ENCODE data around the gene CDH4. TPM values are rescaled to one million over a fixed set of nuclear protein-coding genes. Genes with fewer than 3 reads are reported as not detected.

The CDH4 gene
- total and polyA plus RNA-seq, 2 of the 8 experiments (the other 6 are each of a cell fraction or from before 2014, with no cell fraction given), result 4.3 to 7.9 TPM

DNA sequence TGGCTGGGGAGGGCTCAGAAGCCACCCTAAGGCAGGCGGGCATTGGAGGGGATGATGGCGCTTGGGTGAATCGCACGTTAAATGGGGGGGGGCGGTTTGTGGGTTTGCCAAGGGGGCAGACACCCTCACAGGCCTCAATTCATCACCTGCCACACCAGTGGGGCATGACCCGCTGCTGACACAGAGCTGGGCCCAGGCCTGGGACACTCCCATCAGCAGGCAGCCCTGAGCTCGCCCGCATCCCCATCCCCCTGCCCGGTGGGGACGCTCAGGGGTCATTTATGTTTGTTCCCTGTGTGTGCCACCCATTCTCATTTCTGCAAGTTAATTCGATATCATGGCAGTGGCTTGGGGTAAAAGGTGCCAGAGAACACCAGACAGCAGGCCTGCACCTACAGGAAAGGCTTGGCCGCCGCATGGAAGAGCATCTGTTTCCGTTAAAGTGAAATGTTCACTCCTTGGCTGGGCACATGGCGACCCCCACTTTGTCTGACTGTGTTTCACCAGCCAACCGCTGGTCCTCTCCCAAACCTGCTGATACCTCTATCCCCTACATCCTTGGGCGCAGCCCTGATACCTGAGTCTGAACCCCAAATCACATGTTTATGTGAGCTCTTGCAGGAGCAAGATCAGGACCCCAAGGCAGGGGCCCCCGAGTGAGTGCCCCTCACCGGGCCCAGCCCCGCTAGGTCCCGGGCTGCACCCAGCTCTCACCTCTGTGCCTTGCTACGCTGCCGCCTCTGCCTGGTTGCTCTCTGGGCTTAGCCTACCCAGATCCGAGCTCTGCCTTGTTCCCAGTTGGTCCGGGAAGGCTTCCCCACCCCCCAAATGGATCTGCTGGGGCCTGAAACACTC lies 564.8 kb downstream of the CDH4 start:
- Histone ChIP-seq H3K56ac (replicated peaks; ENCODE audit: insufficient read length, low read depth, low read length) (no peak overlapping the region), H2BK12ac (ENCODE audit: low read depth, low read length) (no peak overlapping the region), H3K23me2 (ENCODE audit: low read depth, low read length) (no peaks in the 10 kb centered on the region), H3K9me3 (ENCODE audit: insufficient read depth in 2 of 2, low read depth in 1 of 2, low read length in 1 of 2) (no peaks in the 10 kb centered on the region), H3K79me1 (ENCODE audit: low read depth, low read length) (no peaks in the 10 kb centered on the region), H3K14ac (ENCODE audit: insufficient read length) (no peak overlapping the region), H3K27ac (ENCODE audit: low read depth, low read length) (no peak overlapping the region), H3K36me3 (ENCODE audit: control insufficient read depth in 2 of 4, insufficient read depth in 4 of 4, low read length in 3 of 4) (no peaks in the 10 kb centered on the region), H2BK15ac (ENCODE audit: low read length) (no peak overlapping the region), H3K27me3 (replicated peaks in 1 of 4; ENCODE audit: control insufficient read depth in 3 of 4, extremely low read depth in 1 of 4, insufficient read depth in 3 of 4, low read length in 3 of 4) (0 out of 7 replicates have a peak, but pooled peaks cover 0 to 3% (median 0%) of the 10 kb centered on the region in 4 experiments), H2AFZ (ENCODE audit: low read length) (no peak overlapping the region), H3K9ac (replicated peaks in 1 of 4; ENCODE audit: extremely low read depth in 1 of 4, low read depth in 3 of 4, low read length in 3 of 4) (no peak overlapping the region), H2BK5ac (ENCODE audit: low read depth, low read length) (no peak overlapping the region), H4K91ac (replicated peaks; ENCODE audit: insufficient read length, low read length) (no peak overlapping the region), H3K4me1 (replicated peaks in 1 of 4; ENCODE audit: control insufficient read depth in 3 of 4, insufficient read depth in 4 of 4, low read length in 3 of 4) (peaks cover 0 to 3% (median 0%) of the 10 kb centered on the region in 4 experiments; a peak in 1 of 7 replicates), H3K4ac (replicated peaks; ENCODE audit: insufficient read length, low read depth, low read length) (no peak overlapping the region), H3K23ac (ENCODE audit: insufficient read length) (no peak overlapping the region), H2BK20ac (ENCODE audit: low read length) (no peak overlapping the region), H4K8ac (ENCODE audit: extremely low read depth, insufficient read depth, low read length) (no peak overlapping the region), H4K5ac (ENCODE audit: insufficient read length, low read depth, low read length) (no peak overlapping the region), H3K4me2 (ENCODE audit: insufficient read depth in 1 of 2, low read depth in 2 of 2, low read length in 2 of 2) (no peak overlapping the region), H3K79me2 (ENCODE audit: control insufficient read depth in 1 of 2, insufficient read depth in 2 of 2, low read length in 2 of 2) (no peaks in the 10 kb centered on the region), H2BK120ac (replicated peaks; ENCODE audit: low read depth, low read length) (no peak overlapping the region), H2AK5ac (ENCODE audit: low read depth, low read length) (no peak overlapping the region), H4K20me1 (replicated peaks in 1 of 2; ENCODE audit: control insufficient read depth in 1 of 2, insufficient read depth in 2 of 2, low read length in 2 of 2) (no peaks in the 10 kb centered on the region), H3K4me3 (ENCODE audit: extremely low read depth in 1 of 4, insufficient read depth in 2 of 4, low read depth in 3 of 4, low read length in 4 of 4) (no peak overlapping the region), H3K18ac (ENCODE audit: extremely low read depth, low read length) (no peak overlapping the region)
- DNase-seq (ENCODE audit: low read depth in 1 of 2, low spot score in 2 of 2) (no peak), FAIRE-seq (no peak)
- TF ChIP-seq RAD21 (IDR thresholded peaks at IDR 0.05 in 1 of 2, conservative IDR thresholded peaks at IDR 0.05 in 1 of 2; ENCODE audit: low read depth in 2 of 2, low read length in 2 of 2), result no peak
- no peak for TF ChIP-seq ZNF274 (IDR thresholded peaks at IDR 0.05; ENCODE audit: borderline replicate concordance, extremely low read depth, low read length)
- TF ChIP-seq JUND (IDR thresholded peaks at IDR 0.05; ENCODE audit: low read length), result no peak
- TF ChIP-seq ATF3 (IDR thresholded peaks at IDR 0.05; ENCODE audit: insufficient read depth, low read depth, low read length), result no peak
- TF ChIP-seq HDAC2 (IDR thresholded peaks at IDR 0.05; ENCODE audit: borderline replicate concordance in 1 of 2, low read depth in 2 of 2, low read length in 2 of 2), result no peak
- TF ChIP-seq GTF2F1 (IDR thresholded peaks at IDR 0.05; ENCODE audit: borderline replicate concordance, low read depth, low read length), result no peak
- TF ChIP-seq POU5F1 (IDR thresholded peaks at IDR 0.05; ENCODE audit: low read depth, low read length), result no peak
- TF ChIP-seq NANOG (IDR thresholded peaks at IDR 0.05; ENCODE audit: insufficient read depth, low read depth, low read length, poor library complexity, severe bottlenecking), result no peak
- 89% methylated on average over 25 of the region's 25 CpGs; no CpG with 5 or more reads in 1 of the 2 experiments for WGBS, 2 experiments (ENCODE audit: extremely low coverage in 1 of 2, insufficient coverage in 1 of 2, insufficient read length in 1 of 2, insufficient replicate concordance in 2 of 2, low coverage in 1 of 2, low lambda C conversion rate in 2 of 2, missing lambda C conversion rate in 1 of 2)
- ChIA-PET POLR2A (ENCODE audit: partially characterized antibody) (interaction anchor here (0.6 to 1.7 kb wide), 3 partner anchors 10 to 321 kb away, joined by 3 read pairs; no protein-coding TSS in a partner anchor), CTCF (ENCODE audit: partially characterized antibody) (interaction anchor here (0.6 to 1.7 kb wide), 5 partner anchors 9 to 87 kb away, joined by 3 to 4 read pairs (median 3); no protein-coding TSS in a partner anchor)

Data from H1 (cell line).